Suprapubic skin (tissue), 4 donors: ENCODE results near the gene PIGW. TPM values are rescaled to one million over a fixed set of nuclear protein-coding genes. Genes with fewer than 3 reads are reported as not detected.
A peak's percentile ranks its signal among the peaks of the same experiment; 100 is the strongest.

ENCODE experiments used
- DNase-seq, 2 donors: peaks; one replicate each; pipeline ENCODE4 v3.0.0-alpha.2; 2019; ENCODE audit warnings: low spot score in 2 of 2
- H3K27ac ChIP-seq: fragments of 200-600 bp; sonication (generic); one replicate; pipeline ENCODE4 v1.5.1; 2019
- H3K27me3 ChIP-seq: fragments of 200-600 bp; sonication (generic); one replicate; pipeline ENCODE4 v1.5.1; 2019
- H3K36me3 ChIP-seq: fragments of 200-600 bp; sonication (generic); one replicate; pipeline ENCODE4 v1.5.1; 2019
- H3K4me1 ChIP-seq: fragments of 200-600 bp; sonication (generic); one replicate; pipeline ENCODE4 v1.5.1; 2019
- H3K4me3 ChIP-seq: fragments of 200-600 bp; sonication (generic); one replicate; pipeline ENCODE4 v1.5.1; 2019; ENCODE audit warnings: mild to moderate bottlenecking
- H3K9me3 ChIP-seq: fragments of 200-600 bp; sonication (generic); one replicate; pipeline ENCODE4 v1.5.1; 2019
- EP300 ChIP-seq: sonication (generic); formaldehyde crosslinking; IDR thresholded peaks from one replicate; pipeline ENCODE4 v1.6.1; 2017; ENCODE audit warnings: antibody characterized with exemption
- POLR2A ChIP-seq, 2 donors: fragments of 450-650 bp; IDR thresholded peaks; one replicate each; pipeline ENCODE4 v1.6.1; 2017; ENCODE audit warnings: antibody characterized with exemption in 2 of 2, mild to moderate bottlenecking in 2 of 2, moderate library complexity in 2 of 2
- POLR2AphosphoS5 ChIP-seq, 3 donors: sonication (generic); formaldehyde crosslinking; IDR thresholded peaks; one replicate each; pipeline ENCODE4 v1.6.1; 2017; ENCODE audit warnings: antibody characterized with exemption in 3 of 3
- WGBS: methylation state at CpG from one replicate; pipeline ENCODE4 v1.1.5; 2018; 5-methylcytosine and 5-hydroxymethylcytosine counted together
- total RNA-seq, 4 donors: library from RNA; depleted of rRNA; stranded (reverse); fragments of >200 nt; gene quantifications; one replicate each; pipeline ENCODE4 v1.1.0, GENCODE V29; 2016
- TF ChIP-seq, protein P1 (sequence below), 2 donors: fragments of 200-600 bp in 1 of 2; fragments of 450-650 bp in 1 of 2; sonication (generic) in 1 of 2; IDR thresholded peaks; one replicate each; pipeline ENCODE4 v1.5.1; 2016 to 2019; ENCODE audit warnings: antibody characterized with exemption in 2 of 2, mild to moderate bottlenecking in 1 of 2, moderate library complexity in 1 of 2

PIGW gene
- total RNA-seq, 4 donors from 2014 or later: 4.1 to 13.1 (median 9.0) TPM

DNA sequence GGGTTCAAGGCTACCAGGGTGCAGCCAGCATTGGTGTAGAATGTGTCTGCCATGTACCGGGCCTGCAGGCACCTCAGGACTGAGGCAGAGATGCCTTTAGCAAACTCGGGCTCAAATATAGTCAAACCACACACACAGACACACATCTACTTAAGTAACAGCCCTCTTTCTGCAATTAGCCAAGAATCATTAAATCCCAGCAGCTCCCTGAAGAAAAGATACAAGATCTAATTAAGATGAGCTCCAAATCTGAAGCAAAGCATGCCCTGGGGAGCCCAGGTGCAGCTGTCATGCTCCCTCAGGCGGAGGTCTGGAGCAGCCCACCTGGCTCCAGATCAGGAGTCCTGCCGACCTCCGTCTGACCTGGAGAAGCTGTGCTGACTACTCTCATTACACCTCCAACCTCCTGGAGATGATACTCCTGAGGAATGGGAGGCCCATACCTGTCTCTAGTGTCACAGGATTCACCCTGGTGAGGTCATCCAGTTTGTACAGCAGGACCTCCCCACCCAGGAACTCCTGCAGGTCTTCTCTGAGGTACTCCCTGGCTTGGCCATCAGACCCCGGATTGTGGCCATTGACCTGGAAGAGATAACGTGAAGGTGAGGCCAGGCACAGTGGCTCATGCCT is 7.1 kb upstream of the PIGW start:
- WGBS: 93% methylated on average over 7 of the region's 7 CpGs
- peaks cover 84% of the 10 kb centered on the region for H3K36me3 ChIP-seq

DNA sequence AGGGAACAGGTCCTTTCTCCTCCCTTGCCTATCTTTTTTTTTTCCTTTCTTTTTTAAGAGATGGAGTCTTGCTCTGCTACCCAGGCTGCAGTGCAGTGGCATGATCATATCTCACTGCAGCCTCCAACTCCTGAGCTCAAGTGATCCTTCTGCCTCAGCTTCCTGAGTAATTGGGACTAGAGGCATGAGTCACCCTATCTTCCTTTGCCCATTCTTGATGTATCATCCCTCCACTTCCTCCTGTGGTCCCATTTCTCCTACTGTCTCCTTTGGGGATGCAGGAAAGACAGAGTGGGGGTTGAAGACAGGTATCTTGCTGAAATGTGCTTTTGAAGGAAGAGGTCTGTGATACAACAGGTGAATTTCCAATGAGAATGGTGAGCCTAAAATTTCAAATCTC is 5.7 kb upstream of the PIGW start:
- Histone ChIP-seq H3K9me3 (no peaks in the 10 kb centered on the region), H3K36me3 (peaks cover 78% of the 10 kb centered on the region), H3K4me3 (no peak overlapping the region), H3K4me1 (peaks cover 10% of the 10 kb centered on the region), H3K27ac (no peak overlapping the region), H3K27me3 (no peaks in the 10 kb centered on the region)
- peak in 1 of 2 donors; percentile 6 for DNase-seq
- TF ChIP-seq POLR2AphosphoS5 (IDR thresholded peaks at IDR 0.05): no peak
- no peak for TF ChIP-seq EP300
- no peak for TF ChIP-seq POLR2A (IDR thresholded peaks at IDR 0.05)
- TF ChIP-seq, protein P1, sequence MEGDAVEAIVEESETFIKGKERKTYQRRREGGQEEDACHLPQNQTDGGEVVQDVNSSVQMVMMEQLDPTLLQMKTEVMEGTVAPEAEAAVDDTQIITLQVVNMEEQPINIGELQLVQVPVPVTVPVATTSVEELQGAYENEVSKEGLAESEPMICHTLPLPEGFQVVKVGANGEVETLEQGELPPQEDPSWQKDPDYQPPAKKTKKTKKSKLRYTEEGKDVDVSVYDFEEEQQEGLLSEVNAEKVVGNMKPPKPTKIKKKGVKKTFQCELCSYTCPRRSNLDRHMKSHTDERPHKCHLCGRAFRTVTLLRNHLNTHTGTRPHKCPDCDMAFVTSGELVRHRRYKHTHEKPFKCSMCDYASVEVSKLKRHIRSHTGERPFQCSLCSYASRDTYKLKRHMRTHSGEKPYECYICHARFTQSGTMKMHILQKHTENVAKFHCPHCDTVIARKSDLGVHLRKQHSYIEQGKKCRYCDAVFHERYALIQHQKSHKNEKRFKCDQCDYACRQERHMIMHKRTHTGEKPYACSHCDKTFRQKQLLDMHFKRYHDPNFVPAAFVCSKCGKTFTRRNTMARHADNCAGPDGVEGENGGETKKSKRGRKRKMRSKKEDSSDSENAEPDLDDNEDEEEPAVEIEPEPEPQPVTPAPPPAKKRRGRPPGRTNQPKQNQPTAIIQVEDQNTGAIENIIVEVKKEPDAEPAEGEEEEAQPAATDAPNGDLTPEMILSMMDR (IDR thresholded peaks at IDR 0.05): no peak

More for the DNA sequence above, 7.1 kb upstream of the PIGW start:
- Histone ChIP-seq H3K27me3 (no peaks in the 10 kb centered on the region), H3K9me3 (no peaks in the 10 kb centered on the region), H3K27ac (no peak overlapping the region), H3K4me1 (no peaks in the 10 kb centered on the region), H3K4me3 (no peak overlapping the region)
- TF ChIP-seq, protein P1 (IDR thresholded peaks at IDR 0.05): no peak
- TF ChIP-seq EP300 (no peak), POLR2AphosphoS5 (IDR thresholded peaks at IDR 0.05) (no peak), POLR2A (IDR thresholded peaks at IDR 0.05) (no peak)
- peak; percentile 42 to 64 for DNase-seq

DNA sequence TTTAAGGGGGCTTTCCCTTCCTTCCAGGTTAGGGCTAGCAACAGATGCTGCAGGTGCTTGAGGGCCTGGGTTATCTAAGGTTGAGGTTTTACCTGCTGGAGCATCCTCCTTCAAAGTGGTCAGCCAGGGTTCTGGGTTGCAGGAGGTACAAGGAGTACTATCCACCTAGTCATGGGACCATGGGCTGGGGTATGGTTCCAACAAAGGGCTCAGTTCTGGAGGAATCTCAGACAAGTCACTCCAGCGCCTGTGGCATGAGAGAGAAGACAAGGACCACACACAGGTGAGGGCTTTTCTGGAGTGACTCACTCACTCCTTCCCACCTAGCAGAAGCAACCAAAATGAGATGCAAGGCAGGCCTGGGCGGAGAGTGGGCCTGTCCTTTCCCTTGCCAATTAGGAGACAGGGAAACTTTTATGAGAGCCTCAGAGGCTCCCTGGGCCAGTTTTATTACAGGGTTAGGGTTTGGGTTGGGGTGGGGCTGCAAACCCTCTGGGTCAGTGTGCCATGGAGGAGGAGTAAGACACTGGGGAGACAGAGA is 2.3 kb upstream of the PIGW start:
- TF ChIP-seq, protein P1 (IDR thresholded peaks at IDR 0.05): no peak
- no peak for TF ChIP-seq EP300
- TF ChIP-seq POLR2A (IDR thresholded peaks at IDR 0.05): no peak
- TF ChIP-seq POLR2AphosphoS5 (IDR thresholded peaks at IDR 0.05): no peak
- peaks cover 51% of the 10 kb centered on the region for H3K36me3 ChIP-seq
- peak overlapping the region; percentile 99 for H3K27ac ChIP-seq
- 62% methylated on average over 2 of the region's 2 CpGs for WGBS
- DNase-seq: peak in 1 of 2 donors; percentile 42
- H3K27me3 ChIP-seq: no peaks in the 10 kb centered on the region
- H3K4me3 ChIP-seq: no peak overlapping the region
- H3K9me3 ChIP-seq: no peaks in the 10 kb centered on the region
- H3K4me1 ChIP-seq: peaks cover 20% of the 10 kb centered on the region

DNA sequence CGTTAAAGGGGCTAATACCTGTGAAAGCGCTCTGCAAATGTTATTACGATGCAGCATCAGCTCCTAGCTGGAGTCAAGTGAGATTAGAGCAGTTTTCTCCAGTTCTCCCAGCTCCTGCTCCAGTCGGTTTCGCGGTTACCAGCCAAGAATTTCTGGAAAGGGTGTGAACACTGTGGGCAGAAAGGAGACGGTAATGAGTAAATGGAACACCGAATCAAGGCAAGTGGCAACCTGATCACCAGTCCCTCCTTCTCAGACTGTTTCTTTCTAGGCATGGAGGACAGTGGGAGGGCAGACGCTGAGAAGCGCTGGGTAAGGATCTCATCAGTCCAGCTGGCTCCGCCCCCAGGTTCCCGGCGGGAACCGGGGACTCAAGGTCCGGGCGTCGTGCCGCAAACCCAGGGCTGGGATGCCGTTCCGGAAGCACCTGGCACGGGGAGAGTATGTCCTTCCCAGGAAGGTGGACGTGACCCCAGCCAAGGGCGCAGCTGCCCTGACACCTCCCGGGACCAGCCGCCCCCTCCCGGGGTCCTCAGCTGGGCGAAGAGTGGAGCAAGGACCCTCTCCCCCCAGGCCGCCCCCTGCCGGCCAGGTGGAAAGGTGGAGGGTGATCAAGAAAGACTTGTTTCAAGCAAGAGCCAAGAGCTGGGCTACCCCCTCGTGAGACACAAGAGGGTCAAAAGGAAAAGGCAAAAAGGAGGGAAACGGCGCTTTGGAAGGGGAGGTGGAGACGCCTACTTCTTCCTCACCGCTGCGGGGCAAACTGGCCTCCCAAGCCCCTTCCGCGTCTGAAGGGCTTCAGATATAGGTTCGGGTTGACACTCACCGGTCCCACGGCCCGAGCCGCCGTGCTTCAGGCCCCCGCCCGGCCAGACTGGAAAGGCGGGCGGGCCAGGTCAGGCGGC is 600 bp upstream of the PIGW start:
- WGBS: 8% methylated on average over 41 of the region's 48 CpGs
- TF ChIP-seq POLR2AphosphoS5 (IDR thresholded peaks at IDR 0.05) (peak in 1 of 3 donors; percentile 3), EP300 (no peak), POLR2A (IDR thresholded peaks at IDR 0.05) (no peak)
- TF ChIP-seq, protein P1 (IDR thresholded peaks at IDR 0.05): peak in 1 of 2 donors; percentile 25
- peak; percentile 83 to 87 for DNase-seq

DNA sequence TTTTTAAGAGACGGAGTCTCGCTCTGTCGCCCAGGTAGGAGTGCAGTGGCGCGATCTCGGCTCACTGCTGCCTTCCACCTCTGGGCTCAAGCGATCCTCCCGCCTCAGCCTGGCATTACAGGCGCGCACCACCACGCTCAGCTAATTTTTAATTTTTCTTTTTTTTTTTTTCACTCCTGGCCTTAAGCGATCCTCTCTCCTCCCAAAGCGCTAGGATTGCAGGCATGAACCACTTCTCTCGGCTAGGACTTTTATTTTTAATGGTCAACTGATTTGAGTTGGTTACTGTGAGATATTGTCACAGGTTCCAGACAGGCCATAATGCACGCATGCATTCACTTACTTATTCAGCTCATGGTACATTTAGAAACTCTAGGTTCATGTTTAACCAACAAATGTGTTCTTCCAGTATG is 888 bp downstream of the PIGW start:
- Histone ChIP-seq H3K36me3 (peaks cover 34% of the 10 kb centered on the region), H3K4me1 (peaks cover 20% of the 10 kb centered on the region), H3K27ac (peak overlapping the region; percentile 99), H3K27me3 (no peaks in the 10 kb centered on the region), H3K9me3 (no peaks in the 10 kb centered on the region), H3K4me3 (peak overlapping the region; percentile 77)
- no peak for DNase-seq
- TF ChIP-seq POLR2A (IDR thresholded peaks at IDR 0.05) (no peak), EP300 (no peak), POLR2AphosphoS5 (IDR thresholded peaks at IDR 0.05) (no peak)
- TF ChIP-seq, protein P1 (IDR thresholded peaks at IDR 0.05): no peak
- 13% methylated on average over 15 of the region's 15 CpGs for WGBS

More for the DNA sequence above, 600 bp upstream of the PIGW start:
- Histone ChIP-seq H3K4me1 (peaks cover 20% of the 10 kb centered on the region), H3K27ac (peak overlapping the region; percentile 99), H3K4me3 (peak overlapping the region; percentile 77), H3K27me3 (no peaks in the 10 kb centered on the region), H3K9me3 (no peaks in the 10 kb centered on the region), H3K36me3 (peaks cover 47% of the 10 kb centered on the region)
